ENCODE data around the gene LMO3.

The LMO3 gene

DNA sequence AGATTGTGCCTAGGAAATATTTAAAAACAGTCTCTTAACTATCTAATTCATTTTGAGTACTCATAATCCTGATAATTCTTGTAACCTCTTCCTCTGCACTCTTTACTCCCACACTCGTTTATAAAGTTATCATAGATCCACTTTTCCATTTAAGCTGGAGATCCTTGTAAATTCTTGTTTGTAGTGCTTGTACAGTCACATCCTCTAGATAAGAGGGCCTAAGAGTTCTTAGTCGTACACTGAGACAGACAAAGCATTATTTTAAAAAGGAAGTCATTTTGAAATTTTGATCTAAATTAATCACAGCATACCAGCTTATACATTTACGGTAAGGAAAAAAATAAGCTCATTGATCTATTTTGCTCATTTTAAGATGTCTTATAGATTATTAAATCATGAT, 42.5 kb downstream of the LMO3 start:
- in situ Hi-C loops (cut with HindIII; ENCODE audit: low sequenced_read_pairs): no loop called here
- DNase-seq (ENCODE audit: low read depth, low spot score): no peak
- TF ChIP-seq CTCF (IDR thresholded peaks at IDR 0.05; ENCODE audit: low read depth, low read length): no peak
- H3K4me3 ChIP-seq (ENCODE audit: low read depth, low read length): no peak overlapping the region

DNA sequence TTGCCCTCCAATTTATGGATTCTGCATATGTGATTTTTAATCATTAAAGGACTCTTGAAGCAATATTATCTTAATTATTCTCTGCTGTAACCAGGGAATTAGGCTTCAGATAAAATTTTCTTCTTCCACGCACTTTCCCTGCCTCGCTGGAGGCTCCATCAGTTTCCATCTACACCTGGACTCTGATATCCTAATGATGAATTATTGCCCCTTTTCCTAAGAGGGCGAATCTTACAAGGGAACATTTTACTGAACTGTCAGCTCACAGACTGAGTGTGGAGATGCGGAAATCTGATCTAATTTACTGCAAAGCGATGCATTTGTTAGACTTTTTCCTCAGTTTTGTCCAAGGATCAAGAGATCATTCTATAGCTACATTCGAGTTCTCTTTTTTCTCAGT, 43.0 kb downstream of the LMO3 start:
- H3K4me3 ChIP-seq (ENCODE audit: low read depth, low read length): no peak overlapping the region
- TF ChIP-seq CTCF (IDR thresholded peaks at IDR 0.05; ENCODE audit: low read depth, low read length): no peak
- no peak for DNase-seq (ENCODE audit: low read depth, low spot score)
- in situ Hi-C loops (cut with HindIII; ENCODE audit: low sequenced_read_pairs): no loop called here

GRCh38 chr12:16562435-16562834, 43.5 kb downstream of the LMO3 start:
- no peak for TF ChIP-seq CTCF (IDR thresholded peaks at IDR 0.05; ENCODE audit: low read depth, low read length)
- in situ Hi-C loops (cut with HindIII; ENCODE audit: low sequenced_read_pairs): no loop called here
- no peak for DNase-seq (ENCODE audit: low read depth, low spot score)
- no peak overlapping the region for H3K4me3 ChIP-seq (ENCODE audit: low read depth, low read length)

- no peak overlapping the region for H3K4me3 ChIP-seq (ENCODE audit: low read depth, low read length)
- no peak for DNase-seq (ENCODE audit: low read depth, low spot score)
- in situ Hi-C loops (cut with HindIII; ENCODE audit: low sequenced_read_pairs): no loop called here
- TF ChIP-seq CTCF (IDR thresholded peaks at IDR 0.05; ENCODE audit: low read depth, low read length): no peak
These were observed 45.7 kb downstream of the LMO3 start for GRCh38 chr12:16560273-16560672.

DNA sequence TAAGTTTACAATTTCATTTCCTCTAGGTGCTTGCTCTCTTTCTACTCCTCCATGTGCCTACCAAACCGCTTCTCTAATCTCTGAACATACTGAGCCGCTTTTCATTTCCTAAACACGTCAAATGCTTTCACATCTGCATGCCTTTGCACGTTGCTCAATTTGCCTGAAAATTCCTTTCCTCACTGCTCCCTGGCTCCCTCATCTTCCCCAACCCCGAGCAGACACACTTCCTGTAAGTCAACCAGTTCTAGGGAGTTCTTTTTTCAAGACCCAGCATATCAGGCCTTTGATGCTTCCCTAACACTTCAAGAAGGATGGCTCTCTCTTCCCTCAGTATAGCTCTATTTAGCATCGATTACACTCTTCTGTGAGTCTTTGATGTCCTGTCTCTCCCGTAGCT, 50.3 kb downstream of the LMO3 start:
- in situ Hi-C loops (cut with HindIII; ENCODE audit: low sequenced_read_pairs): no loop called here
- no peak overlapping the region for H3K4me3 ChIP-seq (ENCODE audit: low read depth, low read length)
- no peak for TF ChIP-seq CTCF (IDR thresholded peaks at IDR 0.05; ENCODE audit: low read depth, low read length)
- DNase-seq (ENCODE audit: low read depth, low spot score): no peak

DNA sequence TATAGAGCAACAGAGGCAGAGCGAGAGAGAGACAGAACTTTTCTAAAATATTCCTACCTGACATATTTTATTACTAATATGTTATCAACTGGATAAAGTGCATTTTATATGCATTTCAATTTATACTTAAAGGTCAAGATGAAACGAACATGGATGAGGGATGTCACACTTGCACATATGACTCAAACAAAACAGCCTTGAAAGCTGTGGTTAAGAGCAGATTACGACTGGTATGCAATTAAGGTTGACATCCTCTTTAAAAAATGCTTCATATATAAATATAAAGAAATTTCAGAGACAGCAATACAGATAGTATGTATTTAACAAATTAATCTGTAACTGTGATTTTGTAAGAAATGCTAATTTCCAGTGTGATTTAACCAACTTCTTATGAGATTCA, 52.5 kb downstream of the LMO3 start:
- DNase-seq (ENCODE audit: low read depth, low spot score): peak; percentile 5
- TF ChIP-seq CTCF (IDR thresholded peaks at IDR 0.05; ENCODE audit: low read depth, low read length): no peak
- in situ Hi-C loops (cut with HindIII; ENCODE audit: low sequenced_read_pairs): no loop called here
- no peak overlapping the region for H3K4me3 ChIP-seq (ENCODE audit: low read depth, low read length)

DNA sequence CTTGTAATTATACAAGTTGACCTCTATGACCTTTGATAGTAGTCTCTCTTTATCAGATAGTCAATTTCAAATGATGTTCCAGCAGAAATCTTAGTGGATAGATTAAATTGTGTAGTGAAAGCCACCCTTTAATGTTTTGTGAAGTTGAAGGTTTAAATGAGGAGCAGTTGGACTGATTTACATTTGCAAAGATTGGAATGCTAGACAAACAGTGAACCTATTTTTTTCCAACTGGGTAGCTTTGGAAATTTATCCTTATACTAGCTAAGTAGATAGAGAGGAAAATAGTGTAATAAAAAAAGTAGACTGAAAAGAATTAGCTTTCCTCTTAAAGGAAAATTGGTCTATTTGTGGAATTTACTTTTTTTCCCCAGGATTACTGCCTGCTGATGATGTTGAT, 53.7 kb downstream of the LMO3 start:
- H3K4me3 ChIP-seq (ENCODE audit: low read depth, low read length): no peak overlapping the region
- in situ Hi-C loops (cut with HindIII; ENCODE audit: low sequenced_read_pairs): no loop called here
- DNase-seq (ENCODE audit: low read depth, low spot score): no peak
- TF ChIP-seq CTCF (IDR thresholded peaks at IDR 0.05; ENCODE audit: low read depth, low read length): no peak

Data from astrocyte of the spinal cord (primary cell).